ENCODE measurements around the gene DZIP3.

Gene DZIP3

GRCh38 chr3:108713009-108713516 is 123.5 kb downstream of the DZIP3 start:
- H3K36me3 Mint-ChIP-seq, result no peaks in the 10 kb centered on the region
- no peaks in the 10 kb centered on the region for H3K4me1 Mint-ChIP-seq
- peaks cover 11% of the 10 kb centered on the region for H3K27me3 Mint-ChIP-seq
- no peak for ATAC-seq
- no peak overlapping the region for H3K4me3 Mint-ChIP-seq
- H3K9me3 Mint-ChIP-seq, result no peaks in the 10 kb centered on the region
- no peak overlapping the region for H3K27ac Mint-ChIP-seq

- H3K9me3 Mint-ChIP-seq, result no peaks in the 10 kb centered on the region
- ATAC-seq, result no peak
- H3K27ac Mint-ChIP-seq, result no peak overlapping the region
- no peaks in the 10 kb centered on the region for H3K4me1 Mint-ChIP-seq
- H3K4me3 Mint-ChIP-seq, result no peak overlapping the region
- H3K36me3 Mint-ChIP-seq, result no peaks in the 10 kb centered on the region
- H3K27me3 Mint-ChIP-seq, result peaks cover 11% of the 10 kb centered on the region
Measured at GRCh38 chr3:108713816-108714215, 124.3 kb downstream of the DZIP3 start.

GRCh38 chr3:108718454-108718853 is 128.9 kb downstream of the DZIP3 start:
- Mint-ChIP-seq H3K9me3 (no peaks in the 10 kb centered on the region), H3K4me3 (no peak overlapping the region), H3K36me3 (no peaks in the 10 kb centered on the region), H3K27ac (no peak overlapping the region), H3K27me3 (peaks cover 11% of the 10 kb centered on the region), H3K4me1 (no peaks in the 10 kb centered on the region)
- no peak for ATAC-seq

GRCh38 chr3:108719178-108719806 is 129.8 kb downstream of the DZIP3 start:
- Mint-ChIP-seq H3K27ac (no peak overlapping the region), H3K27me3 (peaks cover 11% of the 10 kb centered on the region), H3K4me1 (peaks cover 4% of the 10 kb centered on the region), H3K4me3 (no peak overlapping the region), H3K36me3 (no peaks in the 10 kb centered on the region), H3K9me3 (no peaks in the 10 kb centered on the region)
- no peak for ATAC-seq

GRCh38 chr3:108722724-108723123 is 133.2 kb downstream of the DZIP3 start:
- no peak for ATAC-seq
- Mint-ChIP-seq H3K9me3 (no peaks in the 10 kb centered on the region), H3K27ac (no peak overlapping the region), H3K27me3 (peaks cover 12% of the 10 kb centered on the region), H3K4me3 (no peak overlapping the region), H3K36me3 (no peaks in the 10 kb centered on the region), H3K4me1 (peaks cover 6% of the 10 kb centered on the region)

GRCh38 chr3:108724101-108724500 is 134.6 kb downstream of the DZIP3 start:
- H3K9me3 Mint-ChIP-seq, result no peaks in the 10 kb centered on the region
- no peak overlapping the region for H3K27ac Mint-ChIP-seq
- ATAC-seq, result no peak
- no peak overlapping the region for H3K4me3 Mint-ChIP-seq
- peaks cover 12% of the 10 kb centered on the region for H3K27me3 Mint-ChIP-seq
- H3K4me1 Mint-ChIP-seq, result peaks cover 6% of the 10 kb centered on the region
- no peaks in the 10 kb centered on the region for H3K36me3 Mint-ChIP-seq

- Mint-ChIP-seq H3K27ac (no peak overlapping the region), H3K4me1 (peaks cover 6% of the 10 kb centered on the region), H3K4me3 (no peak overlapping the region), H3K27me3 (peaks cover 12% of the 10 kb centered on the region), H3K36me3 (no peaks in the 10 kb centered on the region), H3K9me3 (no peaks in the 10 kb centered on the region)
- no peak for ATAC-seq
Measured at GRCh38 chr3:108728105-108728504, 138.6 kb downstream of the DZIP3 start.

- no peak overlapping the region for H3K27ac Mint-ChIP-seq
- no peak for ATAC-seq
- H3K36me3 Mint-ChIP-seq, result no peaks in the 10 kb centered on the region
- H3K4me1 Mint-ChIP-seq, result peaks cover 5% of the 10 kb centered on the region
- H3K9me3 Mint-ChIP-seq, result no peaks in the 10 kb centered on the region
- peaks cover 12% of the 10 kb centered on the region for H3K27me3 Mint-ChIP-seq
- H3K4me3 Mint-ChIP-seq, result no peak overlapping the region
Measured at GRCh38 chr3:108728934-108729333, 139.4 kb downstream of the DZIP3 start.

- peaks cover 9% of the 10 kb centered on the region for H3K27me3 Mint-ChIP-seq
- no peak overlapping the region for H3K4me3 Mint-ChIP-seq
- no peaks in the 10 kb centered on the region for H3K9me3 Mint-ChIP-seq
- no peaks in the 10 kb centered on the region for H3K4me1 Mint-ChIP-seq
- no peaks in the 10 kb centered on the region for H3K36me3 Mint-ChIP-seq
- H3K27ac Mint-ChIP-seq, result no peak overlapping the region
- ATAC-seq, result no peak
Measured at GRCh38 chr3:108736821-108737220, 147.3 kb downstream of the DZIP3 start.

- no peak for ATAC-seq
- Mint-ChIP-seq H3K4me3 (no peak overlapping the region), H3K4me1 (no peaks in the 10 kb centered on the region), H3K27me3 (peaks cover 19% of the 10 kb centered on the region), H3K9me3 (no peaks in the 10 kb centered on the region), H3K36me3 (no peaks in the 10 kb centered on the region), H3K27ac (no peak overlapping the region)
Measured at GRCh38 chr3:108742929-108743328, 153.4 kb downstream of the DZIP3 start.
